Chondrocyte (in vitro differentiated cells): ENCODE measurements around the gene CPE. TPM values are rescaled to one million over a fixed set of nuclear protein-coding genes. Genes with fewer than 3 reads are reported as not detected.

Experiments used
- DNase-seq: peaks from one replicate; pipeline ENCODE4 v3.0.0; 2021; ENCODE audit warnings: mixed read lengths, low spot score
- H3K27ac Mint-ChIP-seq: one replicate; pipeline ENCODE4 v1.8.0; 2021; ENCODE audit warnings: mild to moderate bottlenecking, moderate library complexity, mixed read lengths; ENCODE audit not compliant: unreplicated experiment
- H3K27me3 Mint-ChIP-seq: 2 replicates; pipeline ENCODE4 v1.8.0; 2021; ENCODE audit warnings: low read depth, mixed read lengths
- H3K36me3 Mint-ChIP-seq: 2 replicates; pipeline ENCODE4 v1.8.0; 2021; ENCODE audit warnings: low read depth, mixed read lengths
- H3K4me1 Mint-ChIP-seq: 2 replicates; pipeline ENCODE4 v1.8.0; 2021; ENCODE audit warnings: low read depth, mild to moderate bottlenecking, mixed read lengths
- H3K4me3 Mint-ChIP-seq: one replicate; pipeline ENCODE4 v1.8.0; 2021; ENCODE audit warnings: mild to moderate bottlenecking, moderate library complexity, mixed read lengths; ENCODE audit not compliant: unreplicated experiment
- H3K9me3 Mint-ChIP-seq: 2 replicates; pipeline ENCODE4 v1.8.0; 2021; ENCODE audit warnings: low read depth, mixed read lengths
- CTCF ChIP-seq: fragments of 200-600 bp; sonication (generic); IDR thresholded peaks from 2 replicates; pipeline ENCODE4 v1.5.0; 2021; ENCODE audit warnings: antibody characterized with exemption, mild to moderate bottlenecking, moderate library complexity
- total RNA-seq: library from RNA; stranded (reverse); gene quantifications from 3 replicates; pipeline ENCODE4 v1.2.1, GENCODE V29; 2021

The CPE gene
- total RNA-seq, 1 donor from 2014 or later: 275 TPM

- peaks cover 7% of the 10 kb centered on the region for H3K36me3 Mint-ChIP-seq
- no peaks in the 10 kb centered on the region for H3K27me3 Mint-ChIP-seq
- TF ChIP-seq CTCF: no peak
- H3K27ac Mint-ChIP-seq: no peak overlapping the region
- DNase-seq: no peak
- H3K9me3 Mint-ChIP-seq: no peaks in the 10 kb centered on the region
- H3K4me1 Mint-ChIP-seq: peaks cover 3% of the 10 kb centered on the region
- no peak overlapping the region for H3K4me3 Mint-ChIP-seq
These were observed 31.4 kb downstream of the CPE start for GRCh38 chr4:165410214-165410613.

DNA sequence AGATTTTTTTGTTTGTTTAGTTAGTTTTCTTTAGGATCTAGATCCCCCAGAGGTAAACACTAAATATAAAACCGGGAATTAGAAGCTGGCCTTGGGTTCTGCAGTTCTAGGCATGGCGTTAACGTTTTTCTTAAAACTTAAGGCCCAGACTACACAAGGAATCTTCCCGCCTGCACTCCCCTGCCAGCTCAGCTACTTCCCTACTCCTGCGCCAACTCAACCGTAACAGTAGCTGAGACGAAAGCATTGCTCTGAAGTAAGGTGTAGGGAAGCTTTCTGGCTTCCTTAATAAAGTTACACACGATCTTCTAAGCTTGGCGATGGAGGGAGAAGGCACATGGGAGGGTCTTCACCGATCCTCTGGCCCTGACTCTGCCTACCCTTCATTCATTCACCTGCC is 37.1 kb downstream of the CPE start:
- TF ChIP-seq CTCF: no peak
- Mint-ChIP-seq H3K27me3 (no peaks in the 10 kb centered on the region), H3K4me1 (peaks cover 27% of the 10 kb centered on the region), H3K27ac (no peak overlapping the region), H3K4me3 (no peak overlapping the region), H3K36me3 (peaks cover 11% of the 10 kb centered on the region), H3K9me3 (no peaks in the 10 kb centered on the region)
- no peak for DNase-seq

GRCh38 chr4:165418073-165418472 is 39.3 kb downstream of the CPE start:
- no peaks in the 10 kb centered on the region for H3K9me3 Mint-ChIP-seq

DNA sequence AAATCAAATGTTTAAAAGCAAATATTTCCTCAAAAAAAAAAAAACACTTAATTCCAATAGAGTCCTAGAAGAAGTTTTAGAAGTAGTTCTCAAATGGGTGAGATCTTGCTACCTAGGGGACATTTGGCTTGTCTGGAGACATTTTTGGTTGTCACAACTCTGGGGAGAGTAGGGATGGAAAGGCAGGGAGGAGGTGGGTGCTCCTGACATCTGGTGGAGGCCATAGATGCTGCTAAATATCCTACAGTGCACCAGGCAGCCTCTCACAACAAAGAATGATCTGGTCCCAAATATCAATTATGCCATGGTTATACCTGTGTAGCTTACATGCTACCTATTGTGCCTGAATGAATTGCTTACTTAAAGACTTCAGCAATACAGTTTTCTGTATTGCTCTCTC is 46.8 kb downstream of the CPE start:
- H3K27me3 Mint-ChIP-seq: no peaks in the 10 kb centered on the region

More at GRCh38 chr4:165418073-165418472, 39.3 kb downstream of the CPE start:
- no peak for DNase-seq
- Mint-ChIP-seq H3K27ac (peak overlapping the region; percentile 55), H3K4me1 (peaks cover 27% of the 10 kb centered on the region), H3K4me3 (no peak overlapping the region), H3K27me3 (no peaks in the 10 kb centered on the region), H3K36me3 (peaks cover 6% of the 10 kb centered on the region)
- no peak for TF ChIP-seq CTCF

DNA sequence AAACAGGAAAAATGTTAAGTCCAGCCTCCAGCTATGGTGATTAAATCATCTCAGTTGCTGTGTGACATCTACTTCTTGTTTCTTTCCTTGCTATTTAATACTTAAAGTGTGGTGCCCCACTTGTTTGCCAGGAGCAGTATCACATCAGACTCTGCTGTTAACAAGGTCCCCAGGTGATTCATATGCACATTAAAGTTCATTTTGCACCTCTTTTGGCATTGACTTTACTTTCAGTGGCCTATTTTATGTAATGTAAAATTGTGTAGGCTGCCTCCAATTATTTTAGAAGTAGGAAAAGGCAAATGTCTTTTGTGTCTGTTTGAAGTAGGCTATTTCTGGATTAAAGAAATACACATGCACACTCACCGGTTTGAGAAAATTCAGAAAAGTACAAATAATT is 47.5 kb downstream of the CPE start:
- H3K9me3 Mint-ChIP-seq: peaks cover 8% of the 10 kb centered on the region
- H3K36me3 Mint-ChIP-seq: peaks cover 4% of the 10 kb centered on the region
- no peak overlapping the region for H3K27ac Mint-ChIP-seq
- H3K27me3 Mint-ChIP-seq: no peaks in the 10 kb centered on the region
- peaks cover 14% of the 10 kb centered on the region for H3K4me1 Mint-ChIP-seq
- no peak for DNase-seq
- no peak for TF ChIP-seq CTCF
- H3K4me3 Mint-ChIP-seq: no peak overlapping the region

More for the DNA sequence above, 46.8 kb downstream of the CPE start:
- TF ChIP-seq CTCF: no peak
- H3K4me3 Mint-ChIP-seq: no peak overlapping the region
- H3K4me1 Mint-ChIP-seq: peaks cover 14% of the 10 kb centered on the region
- H3K27ac Mint-ChIP-seq: no peak overlapping the region
- no peak for DNase-seq
- H3K9me3 Mint-ChIP-seq: peaks cover 8% of the 10 kb centered on the region
- peaks cover 4% of the 10 kb centered on the region for H3K36me3 Mint-ChIP-seq
